HG03095 (cell line): ENCODE data around the gene SLCO4A1.

ENCODE experiments used
- ATAC-seq: cut with Tn5 transposase; IDR thresholded peaks from one replicate; pipeline ENCODE4 v1.9.1; 2021; ENCODE audit warnings: moderate library complexity; ENCODE audit not compliant: unreplicated experiment

SLCO4A1 gene

GRCh38 chr20:62710886-62711702 lies 68.8 kb downstream of the SLCO4A1 start:
- no peak for ATAC-seq

GRCh38 chr20:62711703-62712101 lies 69.4 kb downstream of the SLCO4A1 start:
- ATAC-seq, result no peak

GRCh38 chr20:62712606-62713005 lies 70.3 kb downstream of the SLCO4A1 start:
- no peak for ATAC-seq

GRCh38 chr20:62714006-62714405 lies 71.7 kb downstream of the SLCO4A1 start:
- no peak for ATAC-seq

GRCh38 chr20:62714799-62715198 lies 72.5 kb downstream of the SLCO4A1 start:
- no peak for ATAC-seq

- no peak for ATAC-seq
Measured at GRCh38 chr20:62715201-62715600, 72.9 kb downstream of the SLCO4A1 start.

- ATAC-seq, result no peak
Measured at GRCh38 chr20:62716198-62716940, 74.1 kb downstream of the SLCO4A1 start.

- ATAC-seq, result no peak
Measured at GRCh38 chr20:62716941-62717310, 74.6 kb downstream of the SLCO4A1 start.

GRCh38 chr20:62717933-62718332 lies 75.6 kb downstream of the SLCO4A1 start:
- no peak for ATAC-seq

- no peak for ATAC-seq
Measured at GRCh38 chr20:62718546-62718945, 76.2 kb downstream of the SLCO4A1 start.

- no peak for ATAC-seq
Measured at GRCh38 chr20:62719250-62719935, 77.1 kb downstream of the SLCO4A1 start.
